Activated CD4-positive, alpha-beta memory T cell treated with anti-CD3 and anti-CD28 coated beads, Interleukin-2, amount 10 ng/mL, durations not matched to agents 7 days and 5 days (primary cell): ENCODE results near the gene PDZK1IP1. TPM values are rescaled to one million over a fixed set of nuclear protein-coding genes. Genes with fewer than 3 reads are reported as not detected.

Experiments
- CTCF ChIA-PET: fragments of 350-600 bp; sonication (Branson Sonifier 250); formaldehyde crosslinking; loops from one replicate; lab custom pipeline; 2021; ENCODE audit warnings: antibody characterized with exemption, inconsistent platforms; lab: Charles Lee
- POLR2A ChIA-PET: fragments of 350-600 bp; sonication (Branson Sonifier 250); formaldehyde crosslinking; loops from one replicate; lab custom pipeline; 2021; ENCODE audit warnings: antibody characterized with exemption; lab: Charles Lee
- DNase-seq: peaks from one replicate; pipeline ENCODE4 v3.0.0-alpha.2; 2020
- H3K27ac Mint-ChIP-seq: one replicate; pipeline ENCODE4 v1.8.0; 2021; ENCODE audit warnings: mild to moderate bottlenecking, mixed read lengths
- H3K27me3 Mint-ChIP-seq: one replicate; pipeline ENCODE4 v1.8.0; 2021; ENCODE audit warnings: mixed read lengths
- H3K36me3 Mint-ChIP-seq: one replicate; pipeline ENCODE4 v1.8.0; 2021; ENCODE audit warnings: low read depth, mixed read lengths
- H3K4me1 Mint-ChIP-seq: one replicate; pipeline ENCODE4 v1.8.0; 2021; ENCODE audit warnings: mixed read lengths
- H3K4me3 Mint-ChIP-seq: one replicate; pipeline ENCODE4 v1.8.0; 2021; ENCODE audit warnings: mild to moderate bottlenecking, mixed read lengths
- H3K9me3 Mint-ChIP-seq: one replicate; pipeline ENCODE4 v1.8.0; 2021; ENCODE audit warnings: mixed read lengths
- total RNA-seq, 2 experiments: library from RNA; stranded (reverse); gene quantifications; one replicate each; pipeline ENCODE4 v1.2.3, GENCODE V29; 2021

PDZK1IP1 gene
- total RNA-seq, 2 experiments from 2014 or later: not detected

DNA sequence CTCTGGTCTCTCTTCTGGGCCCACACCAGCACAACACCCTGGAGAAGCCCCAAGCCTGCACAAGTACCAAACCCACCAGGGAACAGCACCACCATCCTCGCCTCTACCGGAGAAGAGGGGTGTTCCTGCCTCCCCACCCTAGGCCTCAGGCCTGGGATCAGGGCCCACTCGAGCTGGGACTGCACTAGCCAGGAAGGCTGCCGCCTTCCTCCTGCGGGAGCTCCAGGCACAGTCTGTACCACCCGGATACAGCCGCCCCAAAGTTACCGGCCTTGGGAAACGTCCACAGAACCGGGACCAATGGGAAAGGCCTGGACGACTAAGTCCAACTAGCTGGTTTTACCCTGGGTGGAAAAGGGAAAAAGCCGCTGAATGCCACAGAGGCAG, 38.8 kb upstream of the PDZK1IP1 start:
- H3K4me1 Mint-ChIP-seq: peaks cover 29% of the 10 kb centered on the region
- no peak for DNase-seq
- H3K4me3 Mint-ChIP-seq: no peak overlapping the region
- H3K27me3 Mint-ChIP-seq: peaks cover 77% of the 10 kb centered on the region
- no peaks in the 10 kb centered on the region for H3K9me3 Mint-ChIP-seq
- POLR2A ChIA-PET: interaction anchor here (1.6 kb wide), 1 partner anchor 49 kb away, joined by 3 read pairs; no protein-coding TSS in a partner anchor
- CTCF ChIA-PET: no interaction called here
- no peak overlapping the region for H3K27ac Mint-ChIP-seq
- H3K36me3 Mint-ChIP-seq: peaks cover 4% of the 10 kb centered on the region

DNA sequence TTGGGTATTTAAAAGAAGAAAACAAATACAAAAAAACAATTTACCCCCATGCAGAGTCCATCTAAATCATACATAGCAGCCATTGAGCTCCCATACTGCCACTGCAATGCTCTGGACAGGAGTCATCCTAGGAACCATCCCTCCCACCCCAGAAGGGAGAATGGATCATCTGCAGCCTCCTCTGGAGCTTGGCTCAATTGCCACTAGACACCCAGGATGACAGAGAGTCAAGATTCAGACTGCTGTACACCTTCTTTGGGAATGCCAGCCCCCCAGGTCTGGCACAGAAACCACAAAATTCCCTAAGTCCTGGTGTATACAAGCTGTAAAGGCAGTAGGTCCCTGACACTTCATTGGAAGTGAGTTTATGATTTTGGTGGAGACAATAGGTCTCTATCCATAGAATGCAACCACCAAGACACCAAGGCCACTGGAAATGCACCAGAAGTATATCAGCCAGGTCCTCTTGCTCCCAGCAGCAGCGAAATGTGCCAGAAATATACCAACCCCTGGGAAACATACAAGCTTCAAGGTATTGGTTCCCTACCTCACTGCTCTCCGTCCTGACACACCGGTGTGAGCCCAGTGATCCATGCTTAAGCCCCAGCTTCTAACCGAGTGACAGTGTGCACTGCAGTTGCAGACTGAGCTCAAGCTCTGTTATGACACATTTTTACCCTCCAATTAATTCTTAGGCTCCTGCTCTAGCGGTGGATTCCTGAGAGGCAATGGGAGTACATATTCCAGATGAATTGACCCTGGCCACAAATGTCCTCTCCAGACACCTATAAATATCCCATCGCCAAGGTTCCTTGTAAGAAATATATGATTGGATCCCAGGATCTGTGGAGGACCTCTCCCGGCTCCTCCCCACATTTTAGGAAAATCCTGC, 37.8 kb upstream of the PDZK1IP1 start:
- peaks cover 67% of the 10 kb centered on the region for H3K27me3 Mint-ChIP-seq
- CTCF ChIA-PET: interaction anchor here (0.8 to 1.4 kb wide), 3 partner anchors 34 to 210 kb away, joined by 3 to 5 read pairs (median 4); partner anchors contain the start of gene FOXD2
- no peaks in the 10 kb centered on the region for H3K9me3 Mint-ChIP-seq
- DNase-seq: no peak
- no peak overlapping the region for H3K27ac Mint-ChIP-seq
- peaks cover 4% of the 10 kb centered on the region for H3K36me3 Mint-ChIP-seq
- POLR2A ChIA-PET: interaction anchor here (1.1 kb wide), 1 partner anchor 16 kb away, joined by 4 read pairs; no protein-coding TSS in a partner anchor
- peaks cover 29% of the 10 kb centered on the region for H3K4me1 Mint-ChIP-seq
- no peak overlapping the region for H3K4me3 Mint-ChIP-seq

DNA sequence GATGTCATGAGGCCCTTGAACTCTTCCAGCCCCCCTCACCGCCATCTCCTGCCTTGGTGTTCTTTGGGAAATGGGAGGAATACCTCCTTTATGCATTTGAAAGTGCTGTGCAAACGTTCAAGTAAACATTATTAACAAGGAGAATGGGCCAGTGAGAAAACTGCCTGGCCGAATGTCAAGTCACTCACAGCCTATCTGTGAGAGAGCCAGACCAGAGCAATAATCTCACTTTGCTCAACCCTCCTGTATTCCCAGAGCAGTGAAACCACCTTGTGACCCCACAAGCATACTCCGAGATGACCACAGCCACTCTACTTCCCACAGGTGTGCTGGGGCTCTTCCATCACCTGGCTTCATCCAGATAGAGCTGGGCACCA, 37.0 kb upstream of the PDZK1IP1 start:
- Mint-ChIP-seq H3K27ac (no peak overlapping the region), H3K9me3 (no peaks in the 10 kb centered on the region), H3K4me1 (peaks cover 24% of the 10 kb centered on the region), H3K4me3 (no peak overlapping the region), H3K27me3 (peaks cover 62% of the 10 kb centered on the region), H3K36me3 (peaks cover 4% of the 10 kb centered on the region)
- CTCF ChIA-PET: interaction anchor here (1.0 to 1.4 kb wide), 2 partner anchors 34 to 211 kb away, joined by 3 to 5 read pairs; partner anchors contain the start of gene FOXD2
- no peak for DNase-seq
- POLR2A ChIA-PET: interaction anchor here (1.1 kb wide), 1 partner anchor 15 kb away, joined by 4 read pairs; no protein-coding TSS in a partner anchor

DNA sequence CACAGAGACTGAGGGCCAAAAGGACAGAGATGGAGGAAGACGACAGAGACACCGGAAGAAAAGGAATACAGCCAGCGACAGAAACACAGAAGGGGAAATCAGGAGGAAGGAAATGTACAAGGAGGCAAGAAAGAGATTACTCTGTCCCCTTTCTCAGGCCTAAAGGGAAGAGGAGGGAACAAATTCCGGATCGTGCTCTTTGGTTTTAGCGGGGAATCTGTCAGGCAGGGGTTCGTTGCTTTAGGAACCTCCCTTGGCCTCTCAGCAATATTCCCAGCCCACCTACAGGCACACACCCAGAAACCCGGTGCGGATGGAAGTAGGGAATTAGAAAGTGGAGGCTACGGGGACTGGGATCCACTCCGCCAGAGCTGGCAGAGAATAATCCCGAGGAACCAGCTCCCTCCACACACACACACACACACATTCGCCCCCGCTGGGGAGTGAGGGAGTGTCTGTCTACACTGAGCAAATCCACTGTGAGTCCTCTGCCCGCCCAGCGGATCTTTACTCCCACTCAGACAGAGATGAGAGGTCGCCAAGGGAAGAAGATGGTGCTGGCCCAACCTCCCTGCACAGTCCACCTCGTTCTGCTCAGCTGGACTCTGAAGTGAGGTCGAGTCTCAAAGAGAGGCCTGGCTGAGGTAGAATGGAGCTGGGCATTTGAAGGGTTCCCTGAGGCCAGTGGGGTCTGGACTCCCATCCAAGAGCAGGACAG, 36.4 kb upstream of the PDZK1IP1 start:
- DNase-seq: no peak
- ChIA-PET CTCF (no interaction called here), POLR2A (interaction anchor here (1.1 kb wide), 1 partner anchor 14 kb away, joined by 4 read pairs; no protein-coding TSS in a partner anchor)
- H3K9me3 Mint-ChIP-seq: no peaks in the 10 kb centered on the region
- peaks cover 19% of the 10 kb centered on the region for H3K4me1 Mint-ChIP-seq
- H3K27ac Mint-ChIP-seq: no peak overlapping the region
- peaks cover 57% of the 10 kb centered on the region for H3K27me3 Mint-ChIP-seq
- H3K36me3 Mint-ChIP-seq: no peaks in the 10 kb centered on the region
- no peak overlapping the region for H3K4me3 Mint-ChIP-seq

DNA sequence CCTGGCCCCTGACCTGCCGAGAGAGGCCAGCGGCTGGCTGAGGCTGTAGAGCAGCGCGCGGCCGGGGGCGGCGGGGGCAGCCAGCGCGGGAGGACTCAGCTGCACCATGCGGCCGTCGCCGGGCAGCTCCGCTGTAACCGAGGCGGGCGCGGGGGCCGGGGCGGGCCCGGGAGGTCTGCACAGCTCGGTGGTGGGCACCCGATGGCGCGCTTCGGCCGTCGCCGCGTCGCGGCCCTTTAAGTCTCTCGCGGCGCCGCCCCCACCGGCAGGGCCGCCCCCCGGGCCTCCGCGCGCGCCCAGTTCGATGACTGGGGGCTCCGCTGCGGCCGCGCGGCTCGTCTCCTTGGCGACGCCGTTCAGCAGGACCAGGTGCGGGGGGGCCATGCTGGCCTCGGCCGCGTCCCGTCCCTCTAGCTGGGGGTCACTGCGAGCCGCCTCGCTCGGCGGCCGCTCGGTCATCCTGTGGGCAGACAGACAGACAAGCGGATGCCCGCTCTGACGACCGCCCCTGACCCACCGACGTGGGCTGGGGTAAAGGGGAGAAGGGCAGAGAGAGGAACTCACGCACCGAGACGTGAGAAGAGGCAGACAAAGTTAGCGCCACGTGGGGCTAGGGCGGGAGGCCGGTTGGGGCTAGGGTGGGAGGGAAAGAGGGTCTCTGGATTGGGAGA, 35.7 kb upstream of the PDZK1IP1 start:
- H3K27me3 Mint-ChIP-seq: peaks cover 50% of the 10 kb centered on the region

GRCh38 chr1:47224676-47225399, 35.0 kb upstream of the PDZK1IP1 start:
- no peaks in the 10 kb centered on the region for H3K9me3 Mint-ChIP-seq
- H3K27ac Mint-ChIP-seq: no peak overlapping the region
- H3K36me3 Mint-ChIP-seq: no peaks in the 10 kb centered on the region
- ChIA-PET CTCF (interaction anchor here (1.4 kb wide), 1 partner anchor 38 kb away, joined by 4 read pairs; no protein-coding TSS in a partner anchor), POLR2A (no interaction called here)
- H3K4me3 Mint-ChIP-seq: no peak overlapping the region
- peaks cover 9% of the 10 kb centered on the region for H3K4me1 Mint-ChIP-seq
- peaks cover 43% of the 10 kb centered on the region for H3K27me3 Mint-ChIP-seq
- DNase-seq: no peak

More for the DNA sequence above, 35.7 kb upstream of the PDZK1IP1 start:
- ChIA-PET CTCF (no interaction called here), POLR2A (no interaction called here)
- Mint-ChIP-seq H3K4me3 (no peak overlapping the region), H3K9me3 (no peaks in the 10 kb centered on the region), H3K27ac (no peak overlapping the region), H3K36me3 (no peaks in the 10 kb centered on the region), H3K4me1 (peaks cover 16% of the 10 kb centered on the region)
- DNase-seq: no peak

DNA sequence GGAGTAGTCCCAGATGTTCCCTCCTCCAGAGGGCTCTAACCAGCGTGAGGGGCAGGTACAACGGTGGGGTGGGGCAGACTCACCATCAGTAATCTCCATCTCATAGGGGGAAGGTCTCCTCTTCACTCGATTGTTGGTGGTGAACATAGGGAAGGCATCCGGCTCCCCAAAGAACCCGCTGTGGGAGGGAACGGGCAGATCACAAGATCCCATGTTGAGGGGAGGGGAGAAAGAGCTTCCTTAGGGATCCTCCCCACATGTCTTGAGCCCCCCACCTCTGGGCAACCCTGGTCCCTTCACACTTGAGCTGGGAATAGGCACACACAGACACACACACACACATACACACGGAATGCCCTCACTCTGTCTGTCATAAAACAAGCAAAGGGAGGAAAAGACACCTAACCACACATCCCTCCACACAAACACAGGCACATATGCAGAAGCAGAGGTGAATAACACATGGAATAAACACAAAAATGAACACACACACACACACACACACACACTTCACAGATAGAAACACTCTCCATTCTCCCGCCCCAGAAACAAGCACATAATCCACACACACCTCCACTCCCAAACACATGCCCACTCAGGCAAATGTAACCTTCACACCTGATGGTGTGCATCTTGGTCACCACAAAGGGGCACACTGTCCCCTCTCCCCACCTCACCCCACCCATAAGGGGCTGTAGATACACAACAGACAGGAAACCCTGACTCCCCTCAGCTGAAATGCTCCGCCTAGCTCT, 34.3 kb upstream of the PDZK1IP1 start:
- ChIA-PET CTCF (interaction anchor here (1.4 kb wide), 1 partner anchor 38 kb away, joined by 4 read pairs; no protein-coding TSS in a partner anchor), POLR2A (no interaction called here)
- Mint-ChIP-seq H3K9me3 (no peaks in the 10 kb centered on the region), H3K27ac (no peak overlapping the region), H3K36me3 (no peaks in the 10 kb centered on the region), H3K27me3 (peaks cover 35% of the 10 kb centered on the region), H3K4me1 (peaks cover 3% of the 10 kb centered on the region), H3K4me3 (no peak overlapping the region)
- no peak for DNase-seq

- CTCF ChIA-PET: interaction anchor here (1.4 kb wide), 1 partner anchor 39 kb away, joined by 4 read pairs; no protein-coding TSS in a partner anchor
- H3K27me3 Mint-ChIP-seq: peaks cover 28% of the 10 kb centered on the region
- POLR2A ChIA-PET: no interaction called here
Observed at GRCh38 chr1:47223174-47223920, 33.5 kb upstream of the PDZK1IP1 start.

DNA sequence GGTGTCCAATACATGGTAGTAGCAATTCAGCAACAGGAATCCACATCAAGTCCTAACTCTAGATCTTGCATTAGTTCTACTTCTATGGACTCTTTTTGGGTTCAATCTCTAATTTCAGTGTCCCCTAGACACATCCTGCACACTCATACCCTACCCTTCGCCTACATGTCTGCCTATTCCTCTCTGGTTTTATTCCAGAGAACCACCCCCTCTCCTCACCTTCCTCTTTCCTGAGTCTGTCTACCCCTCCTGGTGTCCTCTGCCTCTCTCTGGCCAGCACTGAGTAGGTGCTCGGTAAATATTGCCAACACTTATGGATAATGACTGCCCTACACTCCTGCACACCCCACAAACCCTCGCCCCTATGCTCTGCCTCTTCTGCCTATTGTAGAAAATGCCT, 32.6 kb upstream of the PDZK1IP1 start:
- DNase-seq: no peak
- no peak overlapping the region for H3K4me3 Mint-ChIP-seq
- H3K27me3 Mint-ChIP-seq: peaks cover 19% of the 10 kb centered on the region
- no peaks in the 10 kb centered on the region for H3K36me3 Mint-ChIP-seq
- H3K9me3 Mint-ChIP-seq: no peaks in the 10 kb centered on the region
- POLR2A ChIA-PET: interaction anchor here (1.1 kb wide), 1 partner anchor 11 kb away, joined by 3 read pairs; no protein-coding TSS in a partner anchor
- no peak overlapping the region for H3K27ac Mint-ChIP-seq
- H3K4me1 Mint-ChIP-seq: peaks cover 3% of the 10 kb centered on the region
- CTCF ChIA-PET: interaction anchor here (1.7 to 3.0 kb wide), 2 partner anchors 29 to 44 kb away, joined by 5 to 11 read pairs; no protein-coding TSS in a partner anchor

More at GRCh38 chr1:47223174-47223920, 33.5 kb upstream of the PDZK1IP1 start:
- Mint-ChIP-seq H3K4me3 (no peak overlapping the region), H3K9me3 (no peaks in the 10 kb centered on the region), H3K4me1 (peaks cover 3% of the 10 kb centered on the region), H3K27ac (no peak overlapping the region), H3K36me3 (no peaks in the 10 kb centered on the region)
- no peak for DNase-seq

GRCh38 chr1:47219590-47220220, 29.9 kb upstream of the PDZK1IP1 start:
- H3K4me1 Mint-ChIP-seq: no peaks in the 10 kb centered on the region
- no peak for DNase-seq
- no peak overlapping the region for H3K27ac Mint-ChIP-seq
- ChIA-PET POLR2A (no interaction called here), CTCF (interaction anchor here (1.0 to 3.0 kb wide), 2 partner anchors 26 to 27 kb away, joined by 3 to 11 read pairs; no protein-coding TSS in a partner anchor)
- no peaks in the 10 kb centered on the region for H3K9me3 Mint-ChIP-seq
- H3K4me3 Mint-ChIP-seq: no peak overlapping the region
- H3K27me3 Mint-ChIP-seq: no peaks in the 10 kb centered on the region
- H3K36me3 Mint-ChIP-seq: no peaks in the 10 kb centered on the region
